K562 (cell line): ENCODE data around the gene MPHOSPH8. TPM values are rescaled to one million over a fixed set of nuclear protein-coding genes. Genes with fewer than 3 reads are reported as not detected.
A peak's percentile ranks its signal among the peaks of the same experiment; 100 is the strongest.

Experiments used
- ATAC-seq: fragments of 200-7000 bp; cut with Tn5 transposase; 3 replicates; pipeline ENCODE4 v1.9.1; 2020; ENCODE audit warnings: moderate library complexity
- BruUV-seq: library from RNA; stranded (reverse); fragments of 400-500 nt; replicated peaks from 2 replicates; lab custom pipeline; 2021; lab: Mats Ljungman, UMichigan
- CTCF ChIA-PET: fragments of 300-600 bp; formaldehyde crosslinking; extraction: SDS; loops from one replicate; lab custom pipeline; 2021; ENCODE audit warnings: low intra/inter-chr PET ratio; lab: Yijun Ruan, JAX
- POLR2A ChIA-PET: fragments of 300-600, 350-650 bp; sonication (Branson Sonifier 250); formaldehyde crosslinking; extraction: SDS; loops from one replicate; lab custom pipeline; 2021; ENCODE audit warnings: antibody characterized with exemption, inconsistent platforms; lab: Yijun Ruan, JAX
- DNase-seq, 4 experiments: peaks; one replicate each; pipeline versions ENCODE4 v3.0.0 to v3.0.0-alpha.2; 2011 to 2018; ENCODE audit warnings: low spot score in 3 of 4, mixed read lengths in 3 of 4; ENCODE audit errors: extremely low read depth in 1 of 4
- FAIRE-seq: peaks from 2 replicates; lab custom pipeline; 2011; peaks lifted over from hg19 to GRCh38; lab: Jason Lieb, UNC
- H2AFZ ChIP-seq: 2 replicates; pipeline ENCODE4 v1.6.0; 2011; ENCODE audit warnings: low read depth, low read length, control low read depth, inconsistent platforms
- H3K27ac ChIP-seq: fragments of 200-600 bp; 3 replicates; pipeline ENCODE4 v1.8.0; 2011; ENCODE audit warnings: low read depth, mild to moderate bottlenecking, control low read depth, inconsistent platforms, low read length, moderate library complexity, mixed read lengths; ENCODE audit errors: extremely low read depth
- H3K27me3 ChIP-seq, 2 experiments: fragments of 300-600 bp in 1 of 2; 2 replicates in 1 of 2; 3 replicates in 1 of 2; pipeline versions ENCODE4 v1.6.0 to v1.8.0; 2011; ENCODE audit warnings: inconsistent platforms in 2 of 2, low read length in 2 of 2, mild to moderate bottlenecking in 1 of 2, mixed read lengths in 1 of 2, moderate library complexity in 1 of 2; ENCODE audit not compliant: control insufficient read depth in 2 of 2, insufficient read depth in 2 of 2
- H3K36me3 ChIP-seq: fragments of 300-600 bp; 3 replicates; pipeline ENCODE4 v1.8.0; 2011; ENCODE audit warnings: mild to moderate bottlenecking, low read length, inconsistent platforms; ENCODE audit not compliant: control insufficient read depth, insufficient read depth
- H3K4me1 ChIP-seq, 2 experiments: fragments of 200-600 bp in 1 of 2; replicated peaks in 1 of 2; 2 replicates in 1 of 2; 3 replicates in 1 of 2; pipeline versions ENCODE4 v1.5.1 to v1.8.0; 2011; ENCODE audit warnings: inconsistent platforms in 2 of 2, low read length in 2 of 2, mild to moderate bottlenecking in 1 of 2, mixed read lengths in 1 of 2, moderate library complexity in 1 of 2; ENCODE audit not compliant: control insufficient read depth in 2 of 2, insufficient read depth in 2 of 2
- H3K4me2 ChIP-seq: 2 replicates; pipeline ENCODE4 v1.6.1; 2011; ENCODE audit warnings: low read length, control low read depth, inconsistent platforms, mixed read lengths; ENCODE audit not compliant: insufficient read depth
- H3K4me3 ChIP-seq: fragments of 200-600 bp; sonication (generic), shearing (Covaris generic); 2 replicates; pipeline ENCODE4 v1.5.1; 2016; ENCODE audit warnings: control low read depth, inconsistent platforms
- H3K79me2 ChIP-seq: fragments of 200-600 bp; 3 replicates; pipeline ENCODE4 v1.8.0; 2011; ENCODE audit warnings: low read length, inconsistent platforms; ENCODE audit not compliant: control insufficient read depth, insufficient read depth
- H3K9ac ChIP-seq, 2 experiments: 2 replicates each; pipeline versions ENCODE4 v1.6.0 to v1.6.1; 2011; ENCODE audit warnings: low read depth in 2 of 2, low read length in 2 of 2, control low read depth in 1 of 2, inconsistent platforms in 1 of 2, mild to moderate bottlenecking in 1 of 2, mixed read lengths in 1 of 2; ENCODE audit not compliant: insufficient read depth in 1 of 2
- H3K9me1 ChIP-seq: one replicate; pipeline ENCODE4 v1.6.0; 2011; ENCODE audit warnings: inconsistent platforms, mild to moderate bottlenecking, low read length, moderate library complexity; ENCODE audit not compliant: control insufficient read depth, insufficient read depth
- H3K9me3 ChIP-seq: replicated peaks from 2 replicates; pipeline ENCODE4 v1.5.1; 2011; ENCODE audit warnings: low read depth, low read length, inconsistent platforms; ENCODE audit not compliant: control insufficient read depth, insufficient read depth
- H4K20me1 ChIP-seq: replicated peaks from 2 replicates; pipeline ENCODE4 v1.6.1; 2011; ENCODE audit warnings: low read length, inconsistent platforms, mixed read lengths; ENCODE audit not compliant: control insufficient read depth, insufficient read depth
- CTCF ChIP-seq, 3 experiments: IDR thresholded peaks in 2 of 3; conservative IDR thresholded peaks in 1 of 3; 2 replicates each; pipeline ENCODE4 v1.5.1; 2011 to 2012; ENCODE audit warnings: low read length in 3 of 3, mild to moderate bottlenecking in 3 of 3, control low read depth in 2 of 3, improper control_type of control experiment in 1 of 3, inconsistent platforms in 1 of 3, low read depth in 1 of 3, mixed read lengths in 1 of 3, moderate library complexity in 1 of 3; ENCODE audit not compliant: insufficient read depth in 2 of 3
- NR2C2 ChIP-seq, 2 experiments: fragments of 200-800 bp in 1 of 2; sonication (Bioruptor generic) in 1 of 2; sonication (generic) in 1 of 2; formaldehyde crosslinking in 1 of 2; IDR thresholded peaks; 2 replicates each; pipeline versions ENCODE4 v1.6.1 to v1.8.0; 2016 to 2022; ENCODE audit warnings: mild to moderate bottlenecking in 1 of 2, missing compliant biosample characterization in 1 of 2, missing genetic modification characterization in 1 of 2, missing genetic modification reagents in 1 of 2
- NRF1 ChIP-seq, 2 experiments: fragments of 450-650 bp; IDR thresholded peaks in 1 of 2; conservative IDR thresholded peaks in 1 of 2; 2 replicates each; pipeline ENCODE4 v1.6.1; 2014; ENCODE audit warnings: mild to moderate bottlenecking in 2 of 2
- RAD21 ChIP-seq, 2 experiments: fragments of 250-450 bp in 1 of 2; fragments of 450-650 bp in 1 of 2; sonication (Bioruptor Pico) in 1 of 2; formaldehyde crosslinking in 1 of 2; IDR thresholded peaks in 1 of 2; conservative IDR thresholded peaks in 1 of 2; 2 replicates each; pipeline versions ENCODE4 v1.4.0 to v1.8.0; 2020 to 2022; ENCODE audit warnings: mild to moderate bottlenecking in 2 of 2, moderate library complexity in 1 of 2
- TCF3 ChIP-seq: sonication (generic); formaldehyde crosslinking; IDR thresholded peaks from 2 replicates; pipeline ENCODE4 v1.4.0; 2020; ENCODE audit warnings: mild to moderate bottlenecking, missing genetic modification reagents
- WGBS: fragments of 100-300 bp; shearing (Covaris generic); methylation state at CpG from one replicate; pipeline ENCODE4 v1.1.6; 2016; ENCODE audit warnings: low coverage, mixed read lengths; ENCODE audit not compliant: insufficient coverage; ENCODE audit errors: missing lambda C conversion rate; 5-methylcytosine and 5-hydroxymethylcytosine counted together
- in situ Hi-C: fragments of 300-500 bp; cut with MboI; formaldehyde crosslinking; loops from 4 replicates; pipeline ENCODE4 v1.15.0; 2018; ENCODE audit warnings: inconsistent platforms, mixed read lengths
- intact Hi-C: fragments of 100-400 bp; cut with micrococcal nuclease; formaldehyde crosslinking; loops from 2 replicates; pipeline ENCODE4 v1.14.2; 2022
- polyA plus RNA-seq, 8 experiments: library from polyadenylated mRNA; depleted of rRNA in 4 of 8; stranded (reverse) in 5 of 8; unstranded in 3 of 8; fragments of >200 nt; fragmentation: Nextera tagmentation in 2 of 8; fragmentation: Illumina TruSeq in 1 of 8; extraction: Ambion mirVana in 2 of 8; extraction: Trizol in 1 of 8; gene quantifications; 2 replicates each; pipeline versions ENCODE4 v1.2.1 to v1.2.3, GENCODE V29; 2011 to 2014; ENCODE audit warnings: inconsistent platforms in 1 of 8, missing spikeins in 1 of 8
- total RNA-seq, 7 experiments: library from RNA; depleted of rRNA in 6 of 7; stranded (reverse); fragments of >200 nt in 6 of 7; fragmentation: Illumina TruSeq in 2 of 7; extraction: Trizol in 2 of 7; gene quantifications; 2 replicates each; pipeline versions ENCODE4 v1.2.1 to v1.2.3, GENCODE V29; 2011 to 2021; ENCODE audit warnings: low replicate concordance in 1 of 7

Gene MPHOSPH8
- total and polyA plus RNA-seq, 9 of the 15 experiments (the other 6 are each of a cell fraction or from before 2014, with no cell fraction given), result 10.3 to 24.8 (median 16.6) TPM

- peaks cover 42% of the 10 kb centered on the region for H3K79me2 ChIP-seq
- ATAC-seq, result no peak
- intact Hi-C loops, result no loop called here
- no TSS peak for BruUV-seq
- peaks cover 3% of the 10 kb centered on the region; the same call in 1 of the 2 replicates for H3K9me3 ChIP-seq
- 57% methylated on average over 5 of the region's 10 CpGs for WGBS
- H4K20me1 ChIP-seq, result no peaks in the 10 kb centered on the region
- no peak overlapping the region for H3K9ac ChIP-seq
- H3K36me3 ChIP-seq, result peaks cover 7% of the 10 kb centered on the region; the same call in 2 of the 3 replicates
- in situ Hi-C loops, result no loop called here
- no peak overlapping the region for H3K27ac ChIP-seq
- no peak for TF ChIP-seq TCF3 (CRISPR knock-in tag)
- peak; percentile 12 to 33; a peak in 3 of 4 replicates for TF ChIP-seq NRF1 (conservative IDR thresholded peaks at IDR 0.05 in 1 of 2, IDR thresholded peaks at IDR 0.05 in 1 of 2)
- no peaks in the 10 kb centered on the region; a peak in 2 of 5 replicates for H3K4me1 ChIP-seq
- DNase-seq, result no peak
- ChIA-PET CTCF (no interaction called here), POLR2A (no interaction called here)
- no peak overlapping the region for H3K4me3 ChIP-seq
- no peak overlapping the region for H3K4me2 ChIP-seq
- H3K9me1 ChIP-seq, result no peaks in the 10 kb centered on the region
- no peaks in the 10 kb centered on the region for H3K27me3 ChIP-seq
- no peak for FAIRE-seq
- no peak overlapping the region for H2AFZ ChIP-seq
These were observed 25.9 kb upstream of the MPHOSPH8 start for GRCh38 chr13:19607523-19608078.

- ATAC-seq (peak; percentile 75), DNase-seq (peak; percentile 27 to 31 (median 29)), FAIRE-seq (peak; percentile 35)
- Histone ChIP-seq H3K9me1 (no peaks in the 10 kb centered on the region), H3K36me3 (no peaks in the 10 kb centered on the region), H4K20me1 (no peaks in the 10 kb centered on the region), H3K27ac (no peak overlapping the region), H3K9me3 (no peaks in the 10 kb centered on the region), H2AFZ (no peak overlapping the region), H3K4me2 (no peak overlapping the region), H3K9ac (no peak overlapping the region), H3K27me3 (no peaks in the 10 kb centered on the region), H3K79me2 (peaks cover 10% of the 10 kb centered on the region; the same call in 2 of the 3 replicates), H3K4me1 (no peaks in the 10 kb centered on the region), H3K4me3 (no peak overlapping the region)
- ChIA-PET POLR2A (no interaction called here), CTCF (no interaction called here)
- BruUV-seq, result no TSS peak
- in situ Hi-C loops (no loop called here), intact Hi-C loops (no loop called here)
- 13% methylated on average over 2 of the region's 4 CpGs for WGBS
- peak; percentile 37 to 46 (median 39); a peak in 4 of 6 replicates for TF ChIP-seq CTCF (IDR thresholded peaks at IDR 0.05 in 2 of 3, conservative IDR thresholded peaks at IDR 0.05 in 1 of 3; ENCODE audit: insufficient read depth in 2 of 3, low read depth in 1 of 3, low read length in 3 of 3)
- no peak for TF ChIP-seq NR2C2 (CRISPR knock-in tag; IDR thresholded peaks at IDR 0.05)
- no peak for TF ChIP-seq NR2C2 (tag; IDR thresholded peaks at IDR 0.05)
- TF ChIP-seq RAD21 (CRISPR knock-in tag; conservative IDR thresholded peaks at IDR 0.05 in 1 of 2, IDR thresholded peaks at IDR 0.05 in 1 of 2), result peak in 1 of 2 experiments; percentile 29; a peak in 2 of 4 replicates
These were observed 14.5 kb upstream of the MPHOSPH8 start for GRCh38 chr13:19618977-19619376.
